ENCODE measurements around the gene SPATA31C1. TPM values are rescaled to one million over a fixed set of nuclear protein-coding genes. Genes with fewer than 3 reads are reported as not detected.
"Not testable (repeated sequence)": the region's sequence is repeated elsewhere in the genome, so short reads cannot be mapped to it uniquely, and the experiment has no call there.

Gene SPATA31C1
- total and polyA plus RNA-seq, 2 experiments from 2014 or later: not detected

DNA sequence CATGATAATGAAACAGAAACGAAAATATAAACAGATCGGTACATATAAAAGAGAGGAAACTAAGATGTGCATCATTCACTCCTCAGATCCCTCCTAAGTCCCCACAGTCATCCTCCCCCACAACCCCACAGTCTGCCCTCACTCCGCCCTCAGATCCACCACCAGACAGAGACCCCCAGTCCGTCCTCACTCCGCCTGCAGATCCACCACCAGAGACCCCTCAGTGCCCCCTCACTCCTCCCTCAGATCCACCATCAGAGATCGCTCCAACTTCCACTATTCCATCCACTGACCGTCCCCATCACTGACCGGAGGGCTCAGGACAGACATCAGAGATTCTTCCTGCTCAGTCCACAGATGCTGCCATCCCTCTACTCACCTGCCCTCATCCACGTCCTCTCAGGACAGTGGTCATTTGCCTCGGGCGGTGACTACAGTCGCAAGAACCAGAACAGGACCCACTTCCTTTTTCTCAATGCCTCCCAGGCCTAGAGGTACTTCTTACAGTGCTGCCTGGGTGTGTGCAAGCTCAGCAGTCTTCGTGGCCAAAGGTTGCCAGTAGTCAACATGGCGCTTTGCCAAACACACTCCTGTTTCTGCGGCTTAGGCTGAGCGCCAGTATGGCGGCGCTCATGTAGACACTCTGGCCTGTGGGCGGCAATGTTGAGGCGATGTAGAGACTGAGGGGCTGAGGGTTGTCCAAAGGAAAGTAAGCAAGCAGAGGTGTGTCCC is 8.3 kb upstream of the SPATA31C1 start:
- no peak for TF ChIP-seq CTCF (IDR thresholded peaks at IDR 0.05; ENCODE audit: low read depth, low read length)
- Histone ChIP-seq H3K27me3 (no peaks in the 10 kb centered on the region), H3K4me3 (no peak overlapping the region), H3K9me3 (ENCODE audit: low read depth) (no peaks in the 10 kb centered on the region), H3K36me3 (no peaks in the 10 kb centered on the region), H3K27ac (no peak overlapping the region), H3K4me1 (ENCODE audit: low read depth) (no peaks in the 10 kb centered on the region)
- DNase-seq (ENCODE audit: low read depth in 1 of 2, low spot score in 1 of 2): no peak

- no peak for TF ChIP-seq CTCF (IDR thresholded peaks at IDR 0.05; ENCODE audit: low read depth, low read length)
- Histone ChIP-seq H3K4me1 (ENCODE audit: low read depth) (no peaks in the 10 kb centered on the region), H3K27me3 (no peaks in the 10 kb centered on the region), H3K36me3 (no peaks in the 10 kb centered on the region), H3K9me3 (ENCODE audit: low read depth) (no peaks in the 10 kb centered on the region), H3K4me3 (no peak overlapping the region), H3K27ac (no peak overlapping the region)
- DNase-seq (ENCODE audit: low read depth in 1 of 2, low spot score in 1 of 2): no peak
Observed at GRCh38 chr9:87910821-87911220, 6.9 kb upstream of the SPATA31C1 start.

GRCh38 chr9:87919013-87919412 is 1.3 kb downstream of the SPATA31C1 start:
- not testable (repeated sequence) for DNase-seq (ENCODE audit: low read depth in 1 of 2, low spot score in 1 of 2); H3K4me3 ChIP-seq; H3K36me3 ChIP-seq; H3K9me3 ChIP-seq (ENCODE audit: low read depth); H3K27me3 ChIP-seq; H3K4me1 ChIP-seq (ENCODE audit: low read depth); H3K27ac ChIP-seq

DNA sequence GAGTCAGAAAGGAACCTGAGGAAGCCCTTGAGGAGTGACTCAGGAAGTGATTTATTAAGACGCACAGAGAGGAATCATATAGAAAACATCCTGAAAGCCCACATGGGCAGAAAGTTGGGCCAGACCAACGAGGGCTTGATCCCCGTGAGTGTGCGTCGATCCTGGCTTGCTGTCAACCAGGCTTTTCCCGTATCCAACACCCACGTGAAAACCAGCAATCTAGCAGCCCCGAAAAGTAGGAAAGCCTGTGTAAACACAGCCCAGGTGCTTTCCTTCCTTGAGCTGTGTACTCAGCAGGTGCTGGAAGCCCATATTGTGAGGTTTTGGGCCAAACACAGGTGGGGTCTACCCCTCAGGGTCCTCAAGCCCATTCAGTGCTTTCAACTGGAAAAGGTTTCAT is 3.8 kb downstream of the SPATA31C1 start:
- not testable (repeated sequence) for H3K4me1 ChIP-seq (ENCODE audit: low read depth); H3K4me3 ChIP-seq; DNase-seq (ENCODE audit: low read depth in 1 of 2, low spot score in 1 of 2); H3K27ac ChIP-seq; H3K9me3 ChIP-seq (ENCODE audit: low read depth); H3K36me3 ChIP-seq; H3K27me3 ChIP-seq

DNA sequence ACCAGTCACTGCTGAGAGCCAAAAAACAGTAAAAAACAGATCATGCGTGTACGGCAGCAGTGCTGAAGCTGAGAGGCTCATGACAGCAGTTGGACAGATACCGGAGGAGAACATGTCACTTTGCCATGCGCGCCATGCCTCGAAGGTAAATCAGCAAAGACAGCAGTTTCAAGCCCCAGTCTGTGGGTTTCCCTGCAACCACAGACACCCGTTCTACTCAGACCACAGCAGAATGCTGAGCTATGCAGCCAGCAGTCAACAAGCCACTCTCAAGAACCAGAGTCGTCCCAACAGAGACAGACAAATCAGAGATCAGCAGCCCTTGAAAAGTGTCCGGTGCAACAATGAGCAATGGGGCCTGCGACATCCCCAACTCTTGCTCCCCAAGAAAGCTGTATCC is 5.2 kb downstream of the SPATA31C1 start:
- H3K27ac ChIP-seq; H3K4me3 ChIP-seq; H3K9me3 ChIP-seq (ENCODE audit: low read depth); DNase-seq (ENCODE audit: low read depth in 1 of 2, low spot score in 1 of 2); H3K4me1 ChIP-seq (ENCODE audit: low read depth); H3K36me3 ChIP-seq; H3K27me3 ChIP-seq: not testable (repeated sequence)

DNA sequence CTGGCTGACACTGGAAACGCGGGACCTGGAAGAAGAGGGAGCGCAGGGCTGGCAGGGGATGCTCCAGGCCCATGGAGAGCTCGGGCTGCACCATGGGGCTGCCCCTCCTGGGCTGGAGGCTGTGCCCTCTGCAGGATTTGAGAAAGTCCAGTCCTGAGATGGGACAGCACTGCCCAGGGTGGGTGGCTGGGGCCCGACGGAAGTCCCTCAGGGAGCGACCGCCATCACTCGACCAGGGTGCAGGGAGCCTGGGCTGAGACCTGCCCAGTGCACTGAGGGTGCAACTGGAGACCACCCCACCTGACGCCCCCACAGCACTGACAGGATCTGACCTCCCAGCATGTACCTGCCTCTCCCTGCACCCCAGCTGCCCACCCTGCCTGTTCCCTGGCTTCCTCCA is 7.1 kb downstream of the SPATA31C1 start:
- not testable (repeated sequence) for H3K4me1 ChIP-seq (ENCODE audit: low read depth); H3K9me3 ChIP-seq (ENCODE audit: low read depth); H3K4me3 ChIP-seq; DNase-seq (ENCODE audit: low read depth in 1 of 2, low spot score in 1 of 2); H3K36me3 ChIP-seq; H3K27me3 ChIP-seq; H3K27ac ChIP-seq

DNA sequence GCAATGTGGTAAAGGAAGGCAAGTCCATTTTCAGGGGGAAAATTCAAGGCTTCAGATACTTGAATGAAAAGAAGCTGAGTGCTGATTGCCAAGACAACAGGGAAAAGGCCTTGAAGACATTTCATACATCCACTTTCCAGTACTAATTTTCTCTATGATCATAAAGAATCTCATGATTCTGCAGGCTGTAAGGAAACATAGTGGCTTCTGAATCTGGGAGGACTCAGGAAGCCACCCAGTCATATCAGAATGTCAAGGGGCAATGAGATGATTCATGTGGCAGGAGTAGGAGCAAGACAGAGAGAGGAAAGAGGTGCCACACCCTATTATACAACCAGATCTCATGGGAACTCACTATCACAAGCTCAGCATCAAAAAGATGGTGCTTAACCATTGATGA is 11.4 kb downstream of the SPATA31C1 start:
- DNase-seq (ENCODE audit: low read depth in 1 of 2, low spot score in 1 of 2); H3K27ac ChIP-seq; H3K36me3 ChIP-seq; H3K4me1 ChIP-seq (ENCODE audit: low read depth); H3K9me3 ChIP-seq (ENCODE audit: low read depth); H3K4me3 ChIP-seq; H3K27me3 ChIP-seq: not testable (repeated sequence)

DNA sequence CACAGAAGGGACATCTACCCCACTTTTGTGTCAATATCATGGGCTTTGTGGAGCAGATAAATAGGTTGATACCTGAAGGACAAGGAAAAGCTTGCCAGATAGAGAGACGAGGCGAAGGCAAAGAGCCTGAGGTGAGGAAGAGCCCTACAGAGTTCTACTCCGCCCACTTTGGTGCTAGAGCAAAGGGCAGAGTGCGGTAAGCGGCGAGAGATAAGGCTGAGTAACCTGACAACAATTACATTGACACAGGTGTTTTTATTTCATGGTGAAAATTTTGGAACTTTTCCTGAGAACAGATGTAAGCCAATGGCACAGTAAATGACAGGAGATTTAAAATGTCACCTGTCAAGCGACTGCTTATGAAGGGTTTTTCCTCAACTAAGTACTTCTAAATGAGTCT is 16.7 kb downstream of the SPATA31C1 start:
- H3K27me3 ChIP-seq; H3K27ac ChIP-seq; H3K36me3 ChIP-seq; H3K9me3 ChIP-seq (ENCODE audit: low read depth); H3K4me3 ChIP-seq; H3K4me1 ChIP-seq (ENCODE audit: low read depth); DNase-seq (ENCODE audit: low read depth in 1 of 2, low spot score in 1 of 2): not testable (repeated sequence)

DNA sequence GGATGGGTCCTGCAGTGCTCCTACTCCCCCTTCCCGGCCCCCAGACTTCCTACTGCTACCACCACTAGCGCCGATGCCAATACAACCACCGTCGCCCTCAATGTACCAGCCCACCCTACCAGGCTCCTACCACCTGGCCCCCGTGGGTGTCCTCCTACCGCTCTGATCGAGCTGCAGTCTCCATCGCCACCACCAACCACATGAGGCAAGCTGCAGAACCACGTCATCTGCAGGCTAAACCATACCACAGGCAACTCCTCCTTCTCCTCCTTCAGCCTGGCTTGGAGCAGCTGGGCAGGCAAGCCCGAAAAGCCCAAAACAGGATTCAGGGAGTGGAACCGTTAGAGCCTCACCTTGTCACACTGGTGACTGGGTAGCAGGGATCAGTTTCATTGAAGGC is 19.6 kb downstream of the SPATA31C1 start:
- not testable (repeated sequence) for H3K27me3 ChIP-seq

DNA sequence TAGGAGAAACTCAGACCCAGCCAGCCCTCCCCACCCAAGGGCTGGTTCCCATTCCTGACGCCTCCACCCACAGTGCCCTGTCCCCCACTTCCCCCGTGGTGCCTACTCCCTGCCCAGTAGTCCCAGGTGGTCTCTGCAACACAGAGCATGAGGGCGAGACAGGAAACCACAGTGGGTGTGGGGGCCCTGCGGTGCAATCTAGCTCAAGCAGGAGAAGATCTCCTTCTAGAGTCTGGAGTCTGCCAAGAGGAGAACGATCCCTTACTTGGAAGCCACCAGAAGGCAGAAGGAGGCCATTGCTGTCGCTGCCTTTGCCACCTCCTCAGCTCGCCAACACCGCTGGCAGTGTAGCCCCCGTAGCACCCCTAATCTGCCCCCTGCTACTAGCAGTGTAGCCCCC is 20.2 kb downstream of the SPATA31C1 start:
- H3K4me1 ChIP-seq (ENCODE audit: low read depth); H3K4me3 ChIP-seq; H3K27me3 ChIP-seq; DNase-seq (ENCODE audit: low read depth in 1 of 2, low spot score in 1 of 2); H3K27ac ChIP-seq; H3K9me3 ChIP-seq (ENCODE audit: low read depth); H3K36me3 ChIP-seq: not testable (repeated sequence)

More for the DNA sequence above, 19.6 kb downstream of the SPATA31C1 start:
- DNase-seq (ENCODE audit: low read depth in 1 of 2, low spot score in 1 of 2); H3K4me3 ChIP-seq; H3K36me3 ChIP-seq; H3K27ac ChIP-seq; H3K4me1 ChIP-seq (ENCODE audit: low read depth); H3K9me3 ChIP-seq (ENCODE audit: low read depth): not testable (repeated sequence)

GRCh38 chr9:87938336-87938735 is 20.6 kb downstream of the SPATA31C1 start:
- H3K36me3 ChIP-seq; H3K27ac ChIP-seq; H3K27me3 ChIP-seq; H3K9me3 ChIP-seq (ENCODE audit: low read depth); DNase-seq (ENCODE audit: low read depth in 1 of 2, low spot score in 1 of 2); H3K4me3 ChIP-seq; H3K4me1 ChIP-seq (ENCODE audit: low read depth): not testable (repeated sequence)

GRCh38 chr9:87939096-87939495 is 21.3 kb downstream of the SPATA31C1 start:
- H3K36me3 ChIP-seq; H3K9me3 ChIP-seq (ENCODE audit: low read depth); H3K4me3 ChIP-seq; H3K27ac ChIP-seq; H3K4me1 ChIP-seq (ENCODE audit: low read depth); DNase-seq (ENCODE audit: low read depth in 1 of 2, low spot score in 1 of 2); H3K27me3 ChIP-seq: not testable (repeated sequence)

Measured in cardiac muscle cell (in vitro differentiated cells and primary cell).